Hepatocyte (in vitro differentiated cells): Measurements from ENCODE around the gene CFAP58.

Experiments used
- EZH2 ChIP-seq: fragments of 200-600 bp; sonication (generic); IDR thresholded peaks from 2 replicates; pipeline ENCODE4 v1.6.1; 2016; ENCODE audit warnings: antibody characterized with exemption, mild to moderate bottlenecking, borderline replicate concordance
- TF ChIP-seq, protein P1 (sequence below): fragments of 200-600 bp; sonication (generic); IDR thresholded peaks from 2 replicates; pipeline ENCODE4 v1.5.1; 2016; ENCODE audit warnings: antibody characterized with exemption, mild to moderate bottlenecking; ENCODE audit not compliant: poor library complexity

GRCh38 chr10:104472957-104473745 lies 119.5 kb downstream of the CFAP58 start:
- TF ChIP-seq, protein P1, sequence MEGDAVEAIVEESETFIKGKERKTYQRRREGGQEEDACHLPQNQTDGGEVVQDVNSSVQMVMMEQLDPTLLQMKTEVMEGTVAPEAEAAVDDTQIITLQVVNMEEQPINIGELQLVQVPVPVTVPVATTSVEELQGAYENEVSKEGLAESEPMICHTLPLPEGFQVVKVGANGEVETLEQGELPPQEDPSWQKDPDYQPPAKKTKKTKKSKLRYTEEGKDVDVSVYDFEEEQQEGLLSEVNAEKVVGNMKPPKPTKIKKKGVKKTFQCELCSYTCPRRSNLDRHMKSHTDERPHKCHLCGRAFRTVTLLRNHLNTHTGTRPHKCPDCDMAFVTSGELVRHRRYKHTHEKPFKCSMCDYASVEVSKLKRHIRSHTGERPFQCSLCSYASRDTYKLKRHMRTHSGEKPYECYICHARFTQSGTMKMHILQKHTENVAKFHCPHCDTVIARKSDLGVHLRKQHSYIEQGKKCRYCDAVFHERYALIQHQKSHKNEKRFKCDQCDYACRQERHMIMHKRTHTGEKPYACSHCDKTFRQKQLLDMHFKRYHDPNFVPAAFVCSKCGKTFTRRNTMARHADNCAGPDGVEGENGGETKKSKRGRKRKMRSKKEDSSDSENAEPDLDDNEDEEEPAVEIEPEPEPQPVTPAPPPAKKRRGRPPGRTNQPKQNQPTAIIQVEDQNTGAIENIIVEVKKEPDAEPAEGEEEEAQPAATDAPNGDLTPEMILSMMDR: no peak
- TF ChIP-seq EZH2: no peak
